ENCODE data around the gene MUCL3.

- TF ChIP-seq CTCF (IDR thresholded peaks at IDR 0.05) (no peak), POLR2A (IDR thresholded peaks at IDR 0.05; ENCODE audit: low read depth) (no peak), EP300 (IDR thresholded peaks at IDR 0.05) (no peak)
Observed at GRCh38 chr6:30963641-30964040, 22.9 kb downstream of the MUCL3 start.
